HG02884 (cell line): Measurements from ENCODE around the gene RBBP8NL.

ENCODE experiments used
- ATAC-seq: cut with Tn5 transposase; IDR thresholded peaks from one replicate; pipeline ENCODE4 v1.9.1; 2021; ENCODE audit warnings: mild to moderate bottlenecking, moderate library complexity; ENCODE audit not compliant: unreplicated experiment

The RBBP8NL gene

GRCh38 chr20:62422636-62423325 is 4.6 kb downstream of the RBBP8NL start:
- ATAC-seq, result no peak

GRCh38 chr20:62421716-62421990 is 5.7 kb downstream of the RBBP8NL start:
- ATAC-seq, result no peak

- ATAC-seq, result no peak
These were observed 6.3 kb downstream of the RBBP8NL start for GRCh38 chr20:62420846-62421715.

- ATAC-seq, result no peak
These were observed 7.6 kb downstream of the RBBP8NL start for GRCh38 chr20:62419759-62420158.

- ATAC-seq, result no peak
These were observed 8.4 kb downstream of the RBBP8NL start for GRCh38 chr20:62418709-62419487.

- ATAC-seq, result no peak
These were observed 9.2 kb downstream of the RBBP8NL start for GRCh38 chr20:62417981-62418708.

GRCh38 chr20:62416651-62417637 is 10.4 kb downstream of the RBBP8NL start:
- ATAC-seq, result no peak

GRCh38 chr20:62415354-62416111 is 11.8 kb downstream of the RBBP8NL start:
- ATAC-seq, result no peak

GRCh38 chr20:62413896-62414481 is 13.3 kb downstream of the RBBP8NL start:
- ATAC-seq, result no peak

GRCh38 chr20:62413025-62413570 is 14.2 kb downstream of the RBBP8NL start:
- no peak for ATAC-seq

- ATAC-seq, result no peak
These were observed 14.9 kb downstream of the RBBP8NL start for GRCh38 chr20:62412194-62413024.

- ATAC-seq, result no peak
These were observed 15.7 kb downstream of the RBBP8NL start for GRCh38 chr20:62411479-62412193.

- no peak for ATAC-seq
These were observed 16.4 kb downstream of the RBBP8NL start for GRCh38 chr20:62410746-62411478.

- ATAC-seq, result no peak
These were observed 17.2 kb downstream of the RBBP8NL start for GRCh38 chr20:62409931-62410745.

- ATAC-seq, result no peak
These were observed 18.1 kb downstream of the RBBP8NL start for GRCh38 chr20:62409086-62409853.
